Neuronal stem cell (in vitro differentiated cells): ENCODE data around the gene MAP3K7.

Experiments used
- DNase-seq: peaks from one replicate; pipeline ENCODE4 v3.0.0-alpha.2; 2013; ENCODE audit warnings: low spot score
- H2AFZ ChIP-seq: one replicate; pipeline ENCODE4 v1.6.1; 2013; ENCODE audit warnings: mild to moderate bottlenecking, low read length, inconsistent platforms
- H2AK5ac ChIP-seq: 2 replicates; pipeline ENCODE4 v1.6.1; 2013; ENCODE audit warnings: low read depth, mild to moderate bottlenecking, inconsistent platforms, low read length, moderate library complexity, mixed read lengths
- H2BK120ac ChIP-seq: 2 replicates; pipeline ENCODE4 v1.6.1; 2013; ENCODE audit warnings: low read depth, mild to moderate bottlenecking, inconsistent platforms, low read length, moderate library complexity, mixed read lengths
- H2BK12ac ChIP-seq: one replicate; pipeline ENCODE4 v1.6.1; 2013; ENCODE audit warnings: low read length, inconsistent platforms
- H2BK15ac ChIP-seq: 2 replicates; pipeline ENCODE4 v1.6.1; 2013; ENCODE audit warnings: mild to moderate bottlenecking, low read length, inconsistent platforms, mixed read lengths
- H2BK5ac ChIP-seq: one replicate; pipeline ENCODE4 v1.6.1; 2013; ENCODE audit warnings: inconsistent platforms, mild to moderate bottlenecking, low read length, moderate library complexity
- H3K14ac ChIP-seq: one replicate; pipeline ENCODE4 v1.6.1; 2013; ENCODE audit warnings: low read length, inconsistent platforms
- H3K18ac ChIP-seq: 2 replicates; pipeline ENCODE4 v1.6.1; 2013; ENCODE audit warnings: low read length, inconsistent platforms
- H3K23ac ChIP-seq: 2 replicates; pipeline ENCODE4 v1.6.1; 2013; ENCODE audit warnings: low read depth, mild to moderate bottlenecking, mixed read lengths, low read length, inconsistent platforms; ENCODE audit not compliant: poor library complexity
- H3K27ac ChIP-seq: replicated peaks from 3 replicates; pipeline ENCODE4 v1.5.1; 2013; ENCODE audit warnings: low read length, inconsistent platforms
- H3K27me3 ChIP-seq, 3 experiments: 2 replicates each; pipeline ENCODE4 v1.6.1; 2013; ENCODE audit warnings: low read length in 3 of 3, mild to moderate bottlenecking in 2 of 3, inconsistent platforms in 1 of 3, low read depth in 1 of 3, mixed read lengths in 1 of 3, moderate library complexity in 1 of 3; ENCODE audit not compliant: control insufficient read depth in 3 of 3, insufficient read depth in 3 of 3
- H3K36me3 ChIP-seq, 2 donors: replicated peaks in 1 of 2; 2 replicates each; pipeline ENCODE4 v1.6.1; 2013; ENCODE audit warnings: low read length in 2 of 2; ENCODE audit not compliant: control insufficient read depth in 2 of 2, insufficient read depth in 2 of 2
- H3K4ac ChIP-seq: 2 replicates; pipeline ENCODE4 v1.6.1; 2013; ENCODE audit warnings: inconsistent platforms, mild to moderate bottlenecking, low read length, moderate library complexity
- H3K4me1 ChIP-seq, 2 donors: 1 replicate in 1 of 2; 2 replicates in 1 of 2; pipeline ENCODE4 v1.6.1; 2013; ENCODE audit warnings: low read length in 2 of 2, low read depth in 1 of 2; ENCODE audit not compliant: control insufficient read depth in 2 of 2, insufficient read depth in 1 of 2
- H3K4me2 ChIP-seq: one replicate; pipeline ENCODE4 v1.6.1; 2013; ENCODE audit warnings: mild to moderate bottlenecking, low read length, inconsistent platforms; ENCODE audit not compliant: insufficient read depth, poor library complexity, severe bottlenecking
- H3K4me3 ChIP-seq, 2 donors: 2 replicates each; pipeline ENCODE4 v1.5.1; 2013; ENCODE audit warnings: low read length in 2 of 2, mild to moderate bottlenecking in 2 of 2, inconsistent platforms in 1 of 2, moderate library complexity in 1 of 2
- H3K79me1 ChIP-seq: one replicate; pipeline ENCODE4 v1.6.1; 2013; ENCODE audit warnings: low read depth, mild to moderate bottlenecking, inconsistent platforms, low read length, moderate library complexity
- H3K9ac ChIP-seq: one replicate; pipeline ENCODE4 v1.6.1; 2013; ENCODE audit warnings: mild to moderate bottlenecking, low read depth, low read length, inconsistent platforms; ENCODE audit not compliant: poor library complexity
- H3K9me3 ChIP-seq, 2 donors: replicated peaks in 1 of 2; 2 replicates each; pipeline versions ENCODE3 to v1.6.1; 2013; ENCODE audit warnings: low read length in 2 of 2, mild to moderate bottlenecking in 2 of 2, inconsistent platforms in 1 of 2, low read depth in 1 of 2, mixed read lengths in 1 of 2, moderate library complexity in 1 of 2; ENCODE audit not compliant: control insufficient read depth in 2 of 2, insufficient read depth in 1 of 2
- H4K8ac ChIP-seq: one replicate; pipeline ENCODE4 v1.6.1; 2013; ENCODE audit warnings: low read depth, mild to moderate bottlenecking, inconsistent platforms, low read length, moderate library complexity
- H4K91ac ChIP-seq: one replicate; pipeline ENCODE4 v1.6.1; 2013; ENCODE audit warnings: low read length, low read depth, mild to moderate bottlenecking, inconsistent platforms; ENCODE audit not compliant: poor library complexity
- WGBS, 2 donors: extraction: QIAGEN DNeasy Blood & Tissue Kit; methylation state at CpG; one replicate each; pipeline ENCODE4 v1.1.7; 2013; ENCODE audit warnings: missing lambda C conversion rate in 2 of 2, mixed read lengths in 1 of 2; ENCODE audit not compliant: insufficient read length in 2 of 2, insufficient replicate concordance in 1 of 2; ENCODE audit errors: extremely low coverage in 2 of 2; 5-methylcytosine and 5-hydroxymethylcytosine counted together

MAP3K7 gene

DNA sequence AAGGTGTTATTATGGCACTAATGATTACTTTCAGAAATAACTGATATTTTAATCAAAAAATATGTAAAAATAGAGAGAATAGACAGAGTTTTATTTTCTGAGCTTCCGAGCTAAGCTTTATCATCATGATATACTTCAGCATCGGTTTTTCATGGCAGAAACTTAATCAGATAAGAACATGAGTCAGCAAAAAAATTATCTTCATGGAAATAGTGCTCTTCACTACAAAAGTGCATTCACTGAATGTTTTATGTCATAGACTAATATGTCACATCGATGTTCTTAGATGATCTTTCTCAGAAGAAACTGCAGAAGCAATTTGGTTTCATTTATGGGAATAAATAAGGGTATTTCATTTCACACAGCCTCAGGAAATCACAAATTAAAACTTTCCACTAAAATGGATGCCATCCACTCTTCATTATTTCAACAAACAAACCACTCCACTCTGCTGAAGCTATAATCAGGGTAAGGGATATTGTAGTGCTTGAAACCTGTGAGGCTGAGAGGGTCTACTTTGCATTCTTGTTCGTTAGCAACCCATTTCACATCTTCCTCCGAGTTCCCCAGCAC, 10.2 kb upstream of the MAP3K7 start:
- no peak overlapping the region for H3K27ac ChIP-seq

DNA sequence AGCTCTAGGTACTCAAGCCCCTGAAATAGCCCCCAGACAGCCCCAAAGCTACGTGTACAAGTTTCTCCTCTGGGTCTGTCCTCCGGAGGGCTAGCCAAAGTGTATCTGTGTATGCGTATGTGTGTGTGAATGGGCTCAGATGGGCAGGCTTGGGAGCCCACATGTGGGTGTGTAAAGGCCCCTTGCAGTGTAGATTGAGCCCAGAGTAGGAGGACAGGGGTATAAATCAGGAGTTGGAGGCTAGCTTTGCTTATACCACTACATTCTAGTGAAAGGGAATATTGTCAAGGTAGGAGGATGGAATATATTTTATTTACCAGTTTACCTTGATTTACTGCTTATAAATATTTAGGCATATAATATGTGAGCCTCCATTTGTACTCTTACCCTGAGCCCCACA, 9.0 kb upstream of the MAP3K7 start:
- no peak overlapping the region for H3K27ac ChIP-seq
- H3K18ac ChIP-seq, result no peak overlapping the region
- no peaks in the 10 kb centered on the region for H3K36me3 ChIP-seq
- no peak overlapping the region for H4K8ac ChIP-seq
- H2AK5ac ChIP-seq, result no peak overlapping the region
- H2BK12ac ChIP-seq, result no peak overlapping the region
- no peaks in the 10 kb centered on the region for H3K9me3 ChIP-seq
- WGBS, 2 donors, result no CpG with 5 or more reads among the region's 3 CpGs
- no peak overlapping the region for H2BK120ac ChIP-seq
- H3K9ac ChIP-seq, result no peak overlapping the region
- H2AFZ ChIP-seq, result peak overlapping the region; percentile 64
- H3K27me3 ChIP-seq, result no peaks in the 10 kb centered on the region
- no peak overlapping the region for H3K4me3 ChIP-seq
- DNase-seq, result no peak
- H2BK5ac ChIP-seq, result no peak overlapping the region
- H2BK15ac ChIP-seq, result no peak overlapping the region
- no peak overlapping the region for H4K91ac ChIP-seq
- H3K79me1 ChIP-seq, result no peaks in the 10 kb centered on the region
- peaks cover 0 to 17% of the 10 kb centered on the region in 2 donors for H3K4me1 ChIP-seq
- no peak overlapping the region for H3K23ac ChIP-seq
- H3K4me2 ChIP-seq, result no peak overlapping the region
- H3K14ac ChIP-seq, result no peak overlapping the region
- H3K4ac ChIP-seq, result no peak overlapping the region

More for the DNA sequence above, 10.2 kb upstream of the MAP3K7 start:
- Histone ChIP-seq H3K14ac (no peak overlapping the region), H3K27me3 (no peaks in the 10 kb centered on the region), H2BK12ac (no peak overlapping the region), H2AK5ac (no peak overlapping the region), H3K79me1 (no peaks in the 10 kb centered on the region), H3K23ac (no peak overlapping the region), H4K91ac (no peak overlapping the region), H3K4me2 (no peak overlapping the region), H3K18ac (no peak overlapping the region), H2BK15ac (no peak overlapping the region), H4K8ac (no peak overlapping the region), H3K36me3 (no peaks in the 10 kb centered on the region), H2BK120ac (no peak overlapping the region), H3K4ac (no peak overlapping the region), H3K9me3 (no peaks in the 10 kb centered on the region), H2BK5ac (no peak overlapping the region), H3K4me1 (peaks cover 0 to 18% of the 10 kb centered on the region in 2 donors), H2AFZ (peak overlapping the region; percentile 73), H3K9ac (no peak overlapping the region), H3K4me3 (no peak overlapping the region)
- no peak for DNase-seq
- no CpG with 5 or more reads among the region's 5 CpGs for WGBS, 2 donors

DNA sequence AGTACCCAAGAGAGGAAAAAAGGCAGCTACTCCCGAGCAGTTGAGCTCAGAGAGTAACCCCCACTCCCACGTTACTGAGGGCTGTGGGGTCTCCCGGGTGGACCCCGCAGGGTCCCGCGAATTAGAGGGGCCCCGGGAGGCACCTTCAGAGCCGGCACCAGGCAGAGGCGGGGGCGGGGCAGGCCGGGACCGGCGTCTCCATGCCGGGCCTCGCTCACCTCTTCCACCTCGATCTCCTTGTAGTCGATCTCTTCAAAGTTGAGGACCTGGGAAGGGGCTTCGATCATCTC, 381 bp downstream of the MAP3K7 start:
- H3K14ac ChIP-seq, result peak overlapping the region; percentile 71
- H2BK5ac ChIP-seq, result peak overlapping the region; percentile 8
- H4K91ac ChIP-seq, result no peak overlapping the region
- peak overlapping the region; percentile 93 for H3K18ac ChIP-seq
- H2BK15ac ChIP-seq, result no peak overlapping the region
- H3K23ac ChIP-seq, result peak overlapping the region; percentile 85
- H2BK12ac ChIP-seq, result no peak overlapping the region
- no peak overlapping the region for H3K4ac ChIP-seq
- H2BK120ac ChIP-seq, result peak overlapping the region; percentile 87
- H3K9me3 ChIP-seq, result no peaks in the 10 kb centered on the region
- H2AFZ ChIP-seq, result peak overlapping the region; percentile 79
- H3K27ac ChIP-seq, result peak overlapping the region; percentile 94
- H4K8ac ChIP-seq, result no peak overlapping the region
- H3K4me1 ChIP-seq, result peaks cover 1 to 12% of the 10 kb centered on the region in 2 donors
- peak overlapping the region; percentile 73 for H3K4me2 ChIP-seq
- WGBS, 2 donors, result no CpG with 5 or more reads among the region's 18 CpGs
- H3K4me3 ChIP-seq, result peak overlapping the region; percentile 68 to 93
- H3K9ac ChIP-seq, result peak overlapping the region; percentile 94
- H3K79me1 ChIP-seq, result peaks cover 6% of the 10 kb centered on the region
- H3K27me3 ChIP-seq, result no peaks in the 10 kb centered on the region
- peak overlapping the region; percentile 86 for H2AK5ac ChIP-seq
- peak; percentile 9 for DNase-seq
- no peaks in the 10 kb centered on the region for H3K36me3 ChIP-seq

- H3K4me1 ChIP-seq, result peaks cover 1 to 20% of the 10 kb centered on the region in 2 donors
- H3K9ac ChIP-seq, result no peak overlapping the region
- no peak overlapping the region for H2BK15ac ChIP-seq
- no peak overlapping the region for H3K27ac ChIP-seq
- H2BK120ac ChIP-seq, result no peak overlapping the region
- WGBS, 2 donors, result no CpG with 5 or more reads among the region's 2 CpGs
- DNase-seq, result no peak
- H2AK5ac ChIP-seq, result no peak overlapping the region
- no peak overlapping the region for H4K8ac ChIP-seq
- no peak overlapping the region for H4K91ac ChIP-seq
- H3K9me3 ChIP-seq, result no peaks in the 10 kb centered on the region
- H3K23ac ChIP-seq, result no peak overlapping the region
- H2BK5ac ChIP-seq, result no peak overlapping the region
- no peak overlapping the region for H3K14ac ChIP-seq
- no peak overlapping the region for H2BK12ac ChIP-seq
- peak overlapping the region in 1 of 2 donors; percentile 53 for H3K4me3 ChIP-seq
- H3K4me2 ChIP-seq, result no peak overlapping the region
- H2AFZ ChIP-seq, result no peak overlapping the region
- H3K79me1 ChIP-seq, result peaks cover 6% of the 10 kb centered on the region
- no peaks in the 10 kb centered on the region for H3K36me3 ChIP-seq
- no peak overlapping the region for H3K18ac ChIP-seq
- no peaks in the 10 kb centered on the region for H3K27me3 ChIP-seq
- H3K4ac ChIP-seq, result no peak overlapping the region
Measured at GRCh38 chr6:90584636-90585255, 2.1 kb downstream of the MAP3K7 start.
